Measurements from ENCODE around the gene LAMB1. TPM values are rescaled to one million over a fixed set of nuclear protein-coding genes. Genes with fewer than 3 reads are reported as not detected.

The LAMB1 gene
- 100 to 1,000 TPM in 1 of 2 donors, 10 to 100 TPM in 1; 91.6 to 130 TPM for total RNA-seq

GRCh38 chr7:108002726-108003598, at the start of gene LAMB1:
Gene LAMB1, minus strand, starts transcription at chr7:108003161. Its CDS starts 276 bp downstream, at chr7:108002885.
- ATAC-seq: peak; percentile 64
- Histone ChIP-seq H3K4me3 (peak within 1 kb of the TSS; percentile 27 to 80), H3K27me3 (no peaks in the 10 kb centered on the region), H3K27ac (peak within 1 kb of the TSS; percentile 69 to 88 (median 80)), H3K36me3 (replicated peaks in 1 of 2; ENCODE audit: insufficient read depth in 1 of 2, low read depth in 2 of 2) (no peaks in the 10 kb centered on the region), H3K9me3 (no peaks in the 10 kb centered on the region), H3K4me1 (peaks cover 65% of the 10 kb centered on the region)
- peak; percentile 29 to 79 (median 76) for TF ChIP-seq POLR2A (IDR thresholded peaks at IDR 0.05)
- no peak for TF ChIP-seq CTCF (IDR thresholded peaks at IDR 0.05)
- WGBS, 2 donors: 0 to 1% methylated on average over 31 to 74 of the region's 75 CpGs
- intact Hi-C loops (cut with DNase I): no loop called here
- DNase-seq: peak; percentile 66 to 82 (median 80)

- intact Hi-C loops (cut with DNase I): no loop called here
- Histone ChIP-seq H3K36me3 (replicated peaks in 1 of 2; ENCODE audit: insufficient read depth in 1 of 2, low read depth in 2 of 2) (no peaks in the 10 kb centered on the region), H3K4me3 (no peak overlapping the region), H3K9me3 (no peaks in the 10 kb centered on the region), H3K27me3 (no peaks in the 10 kb centered on the region), H3K4me1 (no peaks in the 10 kb centered on the region), H3K27ac (no peak overlapping the region)
- ATAC-seq: no peak
- TF ChIP-seq CTCF (IDR thresholded peaks at IDR 0.05) (no peak), POLR2A (IDR thresholded peaks at IDR 0.05) (no peak)
- 83 to 86% methylated on average over 1 of the region's 1 CpG for WGBS, 2 donors
- DNase-seq: no peak
These were observed 48.5 kb upstream of the LAMB1 start for GRCh38 chr7:108051454-108051853.

- no peak overlapping the region for H3K4me3 ChIP-seq
- no peaks in the 10 kb centered on the region for H3K36me3 ChIP-seq (replicated peaks in 1 of 2; ENCODE audit: insufficient read depth in 1 of 2, low read depth in 2 of 2)
- DNase-seq: no peak
- intact Hi-C loops (cut with DNase I): no loop called here
- H3K9me3 ChIP-seq: no peaks in the 10 kb centered on the region
- 80 to 83% methylated on average over 3 of the region's 3 CpGs for WGBS, 2 donors
- no peaks in the 10 kb centered on the region for H3K4me1 ChIP-seq
- H3K27me3 ChIP-seq: no peaks in the 10 kb centered on the region
- TF ChIP-seq CTCF (IDR thresholded peaks at IDR 0.05) (no peak), POLR2A (IDR thresholded peaks at IDR 0.05) (no peak)
- no peak overlapping the region for H3K27ac ChIP-seq
- no peak for ATAC-seq
These were observed 47.0 kb upstream of the LAMB1 start for GRCh38 chr7:108049962-108050361.

- no peak overlapping the region for H3K4me3 ChIP-seq
- WGBS, 2 donors: 95 to 100% methylated on average over 3 of the region's 3 CpGs
- DNase-seq (no peak), ATAC-seq (no peak)
- H3K4me1 ChIP-seq: no peaks in the 10 kb centered on the region
- no peaks in the 10 kb centered on the region for H3K27me3 ChIP-seq
- H3K9me3 ChIP-seq: no peaks in the 10 kb centered on the region
- intact Hi-C loops (cut with DNase I): no loop called here
- no peak for TF ChIP-seq POLR2A (IDR thresholded peaks at IDR 0.05)
- no peak for TF ChIP-seq CTCF (IDR thresholded peaks at IDR 0.05)
- no peak overlapping the region for H3K27ac ChIP-seq
- no peaks in the 10 kb centered on the region for H3K36me3 ChIP-seq (replicated peaks in 1 of 2; ENCODE audit: insufficient read depth in 1 of 2, low read depth in 2 of 2)
These were observed 45.5 kb upstream of the LAMB1 start for GRCh38 chr7:108048422-108048821.

Data from body of pancreas (tissue), 4 donors.